Activated T-helper 2 cell treated with anti-CD3 and anti-CD28 coated beads, Interferon-gamma antibody, Interleukin-2, Interleukin-4, amounts not matched to agents 10 μg/mL and 5 μg/mL and 100 μg/mL, durations not matched to agents 14 hours and 24 hours and 36 hours (primary cell): Measurements from ENCODE around the gene RAP1GAP2. TPM values are rescaled to one million over a fixed set of nuclear protein-coding genes. Genes with fewer than 3 reads are reported as not detected.

Experiments
- DNase-seq: peaks from one replicate; pipeline ENCODE4 v3.0.0; 2021; ENCODE audit warnings: low spot score
- H3K27ac Mint-ChIP-seq: one replicate; pipeline ENCODE4 v1.8.0; 2021; ENCODE audit warnings: mixed read lengths
- H3K27me3 Mint-ChIP-seq: one replicate; pipeline ENCODE4 v1.8.0; 2021; ENCODE audit warnings: low read depth, mixed read lengths
- H3K36me3 Mint-ChIP-seq: one replicate; pipeline ENCODE4 v1.8.0; 2021; ENCODE audit warnings: low read depth, mixed read lengths
- H3K4me1 Mint-ChIP-seq: one replicate; pipeline ENCODE4 v1.8.0; 2021; ENCODE audit warnings: low read depth, mixed read lengths
- H3K4me3 Mint-ChIP-seq: one replicate; pipeline ENCODE4 v1.8.0; 2021; ENCODE audit warnings: low read depth, mild to moderate bottlenecking, moderate library complexity, mixed read lengths
- H3K9me3 Mint-ChIP-seq: one replicate; pipeline ENCODE4 v1.8.0; 2021; ENCODE audit warnings: mixed read lengths
- intact Hi-C: fragments of 100-400 bp; cut with micrococcal nuclease; formaldehyde crosslinking; loops from one replicate; pipeline ENCODE4 v1.15.1; 2023
- total RNA-seq: library from RNA; stranded (reverse); gene quantifications from 2 replicates; pipeline ENCODE4 v1.2.3, GENCODE V29; 2022

Gene RAP1GAP2
- total RNA-seq, 1 donor from 2014 or later: 0.46 TPM

DNA sequence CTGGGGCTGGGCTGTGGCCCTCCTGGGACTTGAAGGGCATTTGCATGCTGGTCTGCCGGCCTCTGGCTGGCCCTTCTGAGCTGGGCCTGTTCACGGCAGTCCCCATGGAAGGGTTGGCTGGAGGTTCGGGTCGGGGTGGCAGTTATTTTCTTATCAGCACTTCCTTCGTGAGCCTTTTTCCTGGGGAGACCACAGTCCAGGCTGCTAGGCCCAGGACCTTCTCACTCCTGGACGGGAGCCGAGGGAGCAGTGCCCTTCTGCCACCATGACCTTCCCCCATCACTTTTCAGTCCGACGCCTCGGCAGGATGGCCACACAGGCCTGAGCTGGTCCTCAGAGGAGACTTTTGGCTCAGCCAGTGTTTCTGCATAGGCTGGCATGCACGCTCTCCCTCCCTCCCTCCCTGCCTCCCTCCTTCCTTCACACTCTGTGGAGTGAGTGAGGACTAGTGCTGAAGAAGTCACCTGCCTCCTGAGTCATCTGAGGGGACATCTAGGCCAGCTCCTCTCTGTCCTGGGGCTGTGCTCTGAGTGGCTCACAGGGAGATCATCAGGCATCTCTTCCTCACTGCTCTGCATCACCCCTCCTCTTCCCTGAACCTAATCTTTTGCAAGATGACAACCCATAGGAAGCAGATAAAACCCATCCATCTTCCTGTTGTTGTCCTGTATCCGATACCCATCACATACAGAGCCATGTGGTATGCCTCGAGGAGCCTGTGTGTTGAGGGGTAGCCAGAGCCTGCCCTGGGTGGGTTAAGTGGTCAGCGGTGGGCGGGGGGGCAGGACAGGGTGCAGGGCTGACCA is 109.7 kb downstream of the RAP1GAP2 start:
- Mint-ChIP-seq H3K27me3 (no peaks in the 10 kb centered on the region), H3K36me3 (peaks cover 11% of the 10 kb centered on the region), H3K4me1 (peaks cover 4% of the 10 kb centered on the region), H3K27ac (no peak overlapping the region), H3K9me3 (peaks cover 9% of the 10 kb centered on the region), H3K4me3 (no peak overlapping the region)
- intact Hi-C loops: no loop called here
- no peak for DNase-seq

DNA sequence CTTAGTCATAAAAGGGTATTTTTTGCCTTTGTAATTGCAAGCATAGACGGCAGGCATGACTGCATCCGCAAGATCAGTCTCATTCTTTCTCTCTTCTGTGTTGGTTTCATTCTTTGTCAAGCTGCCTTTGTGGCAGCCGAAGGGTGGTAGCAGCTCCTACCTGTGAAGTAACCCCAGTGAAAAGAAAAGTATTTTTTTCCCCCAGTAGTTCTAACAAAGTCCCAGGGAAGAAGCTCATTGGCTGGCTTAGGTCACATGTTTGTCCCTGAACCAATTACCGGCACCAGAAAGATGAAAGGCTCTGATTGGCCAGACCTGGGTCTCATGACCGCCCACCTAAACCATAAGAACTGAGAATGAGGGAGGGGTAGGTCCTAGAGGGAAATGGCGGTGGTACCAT is 110.7 kb downstream of the RAP1GAP2 start:
- Mint-ChIP-seq H3K9me3 (peaks cover 9% of the 10 kb centered on the region), H3K27ac (no peak overlapping the region), H3K27me3 (no peaks in the 10 kb centered on the region), H3K4me3 (no peak overlapping the region), H3K36me3 (peaks cover 11% of the 10 kb centered on the region), H3K4me1 (peaks cover 4% of the 10 kb centered on the region)
- intact Hi-C loops: no loop called here
- no peak for DNase-seq

DNA sequence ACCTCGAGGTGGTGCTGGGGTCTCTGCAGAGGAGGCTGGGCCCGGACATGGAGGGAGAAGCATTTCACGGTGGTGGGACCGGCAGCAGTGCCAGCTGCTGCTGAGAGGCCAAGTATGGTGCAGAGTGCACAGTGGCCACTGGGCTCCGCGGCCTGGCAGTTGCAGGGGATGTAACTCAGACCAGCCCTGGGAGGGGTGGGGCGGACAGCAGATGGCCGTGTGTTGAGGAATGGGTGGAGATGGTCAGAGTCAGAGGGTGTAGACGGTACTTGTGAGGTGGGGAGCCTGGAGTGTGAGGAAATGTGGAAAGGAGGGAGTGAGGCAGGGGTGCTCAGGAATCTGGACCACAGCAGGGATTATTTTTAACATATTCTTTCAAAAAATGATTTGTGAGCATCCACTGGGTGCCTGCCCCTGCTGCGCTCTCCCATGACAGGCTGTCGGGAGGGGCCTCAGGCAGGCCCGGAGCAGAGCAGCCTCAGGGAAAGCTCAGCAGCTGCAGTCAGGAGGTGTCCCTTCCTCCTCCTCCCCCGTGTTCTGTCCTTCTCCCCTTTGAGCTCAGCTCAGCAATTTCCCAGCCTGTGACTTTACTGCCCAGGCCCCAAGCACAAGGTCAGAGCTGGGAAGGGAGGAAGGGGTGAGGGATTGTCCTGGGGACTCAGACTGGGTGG is 113.1 kb downstream of the RAP1GAP2 start:
- peaks cover 9% of the 10 kb centered on the region for H3K9me3 Mint-ChIP-seq
- H3K27me3 Mint-ChIP-seq: no peaks in the 10 kb centered on the region
- H3K36me3 Mint-ChIP-seq: peaks cover 11% of the 10 kb centered on the region
- H3K4me1 Mint-ChIP-seq: peaks cover 4% of the 10 kb centered on the region
- intact Hi-C loops: no loop called here
- H3K4me3 Mint-ChIP-seq: no peak overlapping the region
- no peak overlapping the region for H3K27ac Mint-ChIP-seq
- DNase-seq: no peak

DNA sequence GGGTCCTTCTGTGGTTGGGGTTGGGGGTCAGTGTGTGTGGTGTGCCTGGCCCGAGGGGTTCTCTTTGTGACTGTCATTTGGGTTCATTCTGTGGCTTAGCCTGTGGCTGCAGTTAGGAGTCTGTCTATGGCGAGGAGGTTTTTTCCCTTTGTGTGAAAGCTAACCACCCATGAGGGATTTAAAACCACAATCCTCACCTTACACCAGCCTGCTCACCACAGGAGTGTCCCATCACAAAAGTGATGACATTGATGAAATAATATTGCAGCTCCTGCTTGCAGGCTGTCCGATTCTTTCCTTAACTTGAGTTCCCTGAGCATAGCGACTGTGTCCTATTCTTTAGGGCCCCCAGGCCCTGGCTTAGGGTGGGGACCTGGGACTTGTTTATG is 113.6 kb downstream of the RAP1GAP2 start:
- H3K4me1 Mint-ChIP-seq: peaks cover 4% of the 10 kb centered on the region
- no peaks in the 10 kb centered on the region for H3K27me3 Mint-ChIP-seq
- DNase-seq: no peak
- no peak overlapping the region for H3K4me3 Mint-ChIP-seq
- peaks cover 11% of the 10 kb centered on the region for H3K36me3 Mint-ChIP-seq
- peaks cover 9% of the 10 kb centered on the region for H3K9me3 Mint-ChIP-seq
- H3K27ac Mint-ChIP-seq: no peak overlapping the region
- intact Hi-C loops: no loop called here

- Mint-ChIP-seq H3K36me3 (peaks cover 8% of the 10 kb centered on the region), H3K27me3 (no peaks in the 10 kb centered on the region), H3K9me3 (peaks cover 9% of the 10 kb centered on the region), H3K27ac (no peak overlapping the region), H3K4me1 (peaks cover 4% of the 10 kb centered on the region), H3K4me3 (no peak overlapping the region)
- intact Hi-C loops: no loop called here
- DNase-seq: no peak
Observed at GRCh38 chr17:2911035-2911754, 115.0 kb downstream of the RAP1GAP2 start.

- DNase-seq: no peak
- H3K36me3 Mint-ChIP-seq: peaks cover 6% of the 10 kb centered on the region
- H3K4me1 Mint-ChIP-seq: peaks cover 4% of the 10 kb centered on the region
- intact Hi-C loops: no loop called here
- peaks cover 8% of the 10 kb centered on the region for H3K9me3 Mint-ChIP-seq
- no peaks in the 10 kb centered on the region for H3K27me3 Mint-ChIP-seq
- H3K4me3 Mint-ChIP-seq: no peak overlapping the region
- no peak overlapping the region for H3K27ac Mint-ChIP-seq
Observed at GRCh38 chr17:2911755-2912111, 115.5 kb downstream of the RAP1GAP2 start.

DNA sequence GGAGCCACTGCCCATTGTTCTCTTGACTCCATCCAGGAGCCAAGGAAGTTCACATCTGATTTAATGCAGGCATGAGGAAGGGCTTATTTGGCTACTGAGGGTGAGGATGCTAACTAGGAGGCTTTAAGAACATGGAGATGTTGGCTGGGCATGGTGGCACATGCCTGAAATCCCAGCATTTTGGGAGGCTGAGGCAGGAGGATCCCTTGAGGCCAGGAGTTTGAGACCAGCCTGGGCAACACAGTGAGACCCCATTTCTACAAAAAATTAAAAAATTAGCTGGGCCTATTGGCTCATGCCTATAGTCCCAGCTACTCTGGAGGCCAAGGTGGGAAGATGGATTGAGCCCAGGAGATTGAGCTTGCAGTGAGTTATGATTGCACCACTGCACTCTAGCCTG is 116.5 kb downstream of the RAP1GAP2 start:
- H3K9me3 Mint-ChIP-seq: no peaks in the 10 kb centered on the region

GRCh38 chr17:2916461-2916860 is 120.2 kb downstream of the RAP1GAP2 start:
- Mint-ChIP-seq H3K4me1 (no peaks in the 10 kb centered on the region), H3K27me3 (no peaks in the 10 kb centered on the region), H3K27ac (no peak overlapping the region), H3K36me3 (no peaks in the 10 kb centered on the region), H3K4me3 (no peak overlapping the region), H3K9me3 (no peaks in the 10 kb centered on the region)
- intact Hi-C loops: no loop called here
- no peak for DNase-seq

More for the DNA sequence above, 116.5 kb downstream of the RAP1GAP2 start:
- H3K27me3 Mint-ChIP-seq: no peaks in the 10 kb centered on the region
- no peak for DNase-seq
- intact Hi-C loops: no loop called here
- H3K4me3 Mint-ChIP-seq: no peak overlapping the region
- no peak overlapping the region for H3K27ac Mint-ChIP-seq
- H3K36me3 Mint-ChIP-seq: no peaks in the 10 kb centered on the region
- peaks cover 4% of the 10 kb centered on the region for H3K4me1 Mint-ChIP-seq

DNA sequence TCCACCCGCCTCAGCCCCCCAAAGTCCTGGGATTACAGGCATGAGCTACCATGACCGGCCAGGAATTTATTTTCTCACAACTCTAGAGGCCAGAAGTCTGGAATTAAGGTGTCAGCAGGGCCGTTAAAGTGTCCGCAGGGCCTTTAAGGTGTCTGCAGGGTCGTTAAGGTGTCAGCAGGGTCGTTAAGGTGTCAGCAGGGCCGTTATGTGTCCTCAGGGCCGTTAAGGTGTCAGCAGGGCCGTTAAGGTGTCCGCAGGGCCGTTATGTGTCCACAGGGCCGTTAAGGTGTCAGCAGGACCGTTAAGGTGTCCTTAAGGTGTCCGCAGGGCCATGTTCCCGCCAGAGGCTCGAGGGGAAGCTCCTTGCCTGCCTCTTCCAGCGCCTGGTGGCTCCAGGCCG is 125.2 kb downstream of the RAP1GAP2 start:
- no peak for DNase-seq
- Mint-ChIP-seq H3K9me3 (no peaks in the 10 kb centered on the region), H3K27me3 (no peaks in the 10 kb centered on the region), H3K4me3 (no peak overlapping the region), H3K4me1 (no peaks in the 10 kb centered on the region), H3K27ac (no peak overlapping the region), H3K36me3 (no peaks in the 10 kb centered on the region)
- intact Hi-C loops: no loop called here

GRCh38 chr17:2924211-2924610 is 128.0 kb downstream of the RAP1GAP2 start:
- no peaks in the 10 kb centered on the region for H3K27me3 Mint-ChIP-seq
- intact Hi-C loops: no loop called here
- DNase-seq: no peak
- H3K9me3 Mint-ChIP-seq: no peaks in the 10 kb centered on the region
- no peaks in the 10 kb centered on the region for H3K36me3 Mint-ChIP-seq
- no peak overlapping the region for H3K27ac Mint-ChIP-seq
- H3K4me1 Mint-ChIP-seq: no peaks in the 10 kb centered on the region
- no peak overlapping the region for H3K4me3 Mint-ChIP-seq

DNA sequence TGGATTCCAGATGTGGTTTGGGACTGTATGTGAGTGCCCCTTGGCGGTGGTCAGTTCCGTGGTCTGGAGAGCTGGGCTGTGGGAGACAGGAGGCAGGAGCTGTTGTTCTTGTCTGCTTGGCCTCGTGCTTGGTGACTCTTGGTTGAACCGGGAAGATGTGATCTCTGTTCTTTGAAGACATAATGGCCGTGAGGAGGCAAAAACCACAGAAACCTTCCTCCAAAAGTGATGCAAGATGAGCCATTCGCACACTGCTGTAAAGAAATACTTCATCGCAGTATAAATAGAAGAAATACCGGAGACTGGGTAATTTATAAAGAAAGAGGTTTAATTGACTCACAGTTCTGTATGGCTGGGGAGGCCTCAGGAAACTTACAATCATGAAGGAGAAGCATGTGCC is 128.8 kb downstream of the RAP1GAP2 start:
- no peak for DNase-seq
- no peaks in the 10 kb centered on the region for H3K4me1 Mint-ChIP-seq
- intact Hi-C loops: no loop called here
- no peaks in the 10 kb centered on the region for H3K36me3 Mint-ChIP-seq
- H3K27me3 Mint-ChIP-seq: no peaks in the 10 kb centered on the region
- no peaks in the 10 kb centered on the region for H3K9me3 Mint-ChIP-seq
- H3K27ac Mint-ChIP-seq: no peak overlapping the region
- no peak overlapping the region for H3K4me3 Mint-ChIP-seq

GRCh38 chr17:2926019-2926650 is 129.9 kb downstream of the RAP1GAP2 start:
- no peaks in the 10 kb centered on the region for H3K9me3 Mint-ChIP-seq
- no peaks in the 10 kb centered on the region for H3K36me3 Mint-ChIP-seq
- no peaks in the 10 kb centered on the region for H3K27me3 Mint-ChIP-seq
- H3K4me1 Mint-ChIP-seq: no peaks in the 10 kb centered on the region
- H3K27ac Mint-ChIP-seq: no peak overlapping the region
- no peak overlapping the region for H3K4me3 Mint-ChIP-seq
- intact Hi-C loops: no loop called here
- no peak for DNase-seq
